Measurements from ENCODE around the gene PSMB3. TPM values are rescaled to one million over a fixed set of nuclear protein-coding genes. Genes with fewer than 3 reads are reported as not detected.

Gene PSMB3
- total and polyA plus RNA-seq, 11 donors = 145 to 305 (median 199) TPM

DNA sequence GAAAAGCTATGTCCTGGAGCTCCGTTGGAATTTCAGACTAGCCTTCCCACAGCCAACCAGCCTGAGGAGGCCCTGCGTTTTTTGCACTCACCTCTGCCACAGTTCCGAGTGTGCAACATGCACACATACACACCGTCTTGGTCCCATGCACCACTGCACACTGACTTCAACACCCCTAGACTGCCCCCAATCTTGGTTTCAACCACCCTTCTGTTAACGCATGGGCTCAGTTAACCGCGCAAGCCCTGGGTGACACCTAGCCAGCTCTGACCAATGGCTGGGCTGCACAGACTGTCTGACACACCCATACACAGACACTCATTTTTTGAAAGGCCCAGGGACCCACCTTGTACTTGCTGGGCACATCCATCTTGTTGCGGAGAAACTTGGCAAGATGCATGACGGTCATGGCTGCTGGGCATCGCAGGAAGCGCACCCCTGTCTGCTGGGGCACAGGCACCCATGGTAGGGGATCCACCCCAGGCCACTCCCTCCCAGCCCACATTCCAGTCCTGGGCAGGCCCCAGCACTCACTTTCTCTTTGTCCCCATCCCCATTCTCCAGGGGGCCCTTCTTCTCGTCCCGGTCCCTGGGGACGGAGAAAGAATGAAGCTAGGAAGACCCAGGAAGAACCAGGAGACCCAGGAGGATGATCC, 14.4 kb upstream of the PSMB3 start:
- DNase-seq = no peak
- H3K9me3 ChIP-seq = no peaks in the 10 kb centered on the region
- 85 to 92% (median 90%) methylated on average over 14 of the region's 14 CpGs for WGBS, 4 donors

DNA sequence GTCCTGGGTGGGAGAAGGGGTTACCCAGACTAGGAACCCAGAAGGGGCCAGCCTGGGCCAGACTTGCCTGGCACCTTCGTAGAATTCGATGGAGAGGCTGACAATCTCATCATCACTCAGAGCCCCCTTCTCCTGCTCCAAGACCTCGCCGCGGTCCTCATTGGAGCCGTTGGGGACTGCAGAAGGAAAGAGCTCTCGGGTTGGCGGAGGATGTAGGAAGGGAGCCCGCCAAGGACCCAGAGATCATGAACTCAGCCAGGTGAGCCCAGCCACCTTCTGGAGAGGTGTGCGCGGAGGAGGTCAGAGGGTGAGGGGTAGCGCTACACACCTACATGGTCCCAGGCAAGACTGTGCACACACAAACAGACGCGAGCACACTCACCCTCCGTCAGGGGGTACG, 13.9 kb upstream of the PSMB3 start:
- TF ChIP-seq, protein P1, sequence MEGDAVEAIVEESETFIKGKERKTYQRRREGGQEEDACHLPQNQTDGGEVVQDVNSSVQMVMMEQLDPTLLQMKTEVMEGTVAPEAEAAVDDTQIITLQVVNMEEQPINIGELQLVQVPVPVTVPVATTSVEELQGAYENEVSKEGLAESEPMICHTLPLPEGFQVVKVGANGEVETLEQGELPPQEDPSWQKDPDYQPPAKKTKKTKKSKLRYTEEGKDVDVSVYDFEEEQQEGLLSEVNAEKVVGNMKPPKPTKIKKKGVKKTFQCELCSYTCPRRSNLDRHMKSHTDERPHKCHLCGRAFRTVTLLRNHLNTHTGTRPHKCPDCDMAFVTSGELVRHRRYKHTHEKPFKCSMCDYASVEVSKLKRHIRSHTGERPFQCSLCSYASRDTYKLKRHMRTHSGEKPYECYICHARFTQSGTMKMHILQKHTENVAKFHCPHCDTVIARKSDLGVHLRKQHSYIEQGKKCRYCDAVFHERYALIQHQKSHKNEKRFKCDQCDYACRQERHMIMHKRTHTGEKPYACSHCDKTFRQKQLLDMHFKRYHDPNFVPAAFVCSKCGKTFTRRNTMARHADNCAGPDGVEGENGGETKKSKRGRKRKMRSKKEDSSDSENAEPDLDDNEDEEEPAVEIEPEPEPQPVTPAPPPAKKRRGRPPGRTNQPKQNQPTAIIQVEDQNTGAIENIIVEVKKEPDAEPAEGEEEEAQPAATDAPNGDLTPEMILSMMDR (IDR thresholded peaks at IDR 0.05) = no peak
- no peak for TF ChIP-seq POLR2A (IDR thresholded peaks at IDR 0.05)
- H3K27ac ChIP-seq = no peak overlapping the region
- ATAC-seq (no peak), DNase-seq (no peak)
- peaks cover 0 to 57% (median 41%) of the 10 kb centered on the region in 9 donors for H3K36me3 ChIP-seq
- H3K4me1 ChIP-seq = peaks cover 5 to 59% (median 41%) of the 10 kb centered on the region in 12 donors
- H3K4me3 ChIP-seq = no peak overlapping the region
- H3K9me3 ChIP-seq = no peaks in the 10 kb centered on the region
- no peaks in the 10 kb centered on the region for H3K27me3 ChIP-seq
- 94 to 96% (median 95%) methylated on average over 14 to 16 of the region's 16 CpGs for WGBS, 4 donors
- intact Hi-C loops (cut with DNase I) = loop anchor here in 3 of 10 donors (5.0 to 10.0 kb wide), 2 partner anchors 61 to 274 kb away; no protein-coding TSS in a partner anchor

More for the DNA sequence above, 14.4 kb upstream of the PSMB3 start:
- Histone ChIP-seq H3K4me3 (no peak overlapping the region), H3K36me3 (peaks cover 0 to 62% (median 47%) of the 10 kb centered on the region in 9 donors), H3K27ac (no peak overlapping the region), H3K4me1 (peaks cover 5 to 57% (median 36%) of the 10 kb centered on the region in 12 donors), H3K27me3 (no peaks in the 10 kb centered on the region)
- intact Hi-C loops (cut with DNase I) = loop anchor here in 3 of 10 donors (5.0 to 10.0 kb wide), 2 partner anchors 61 to 273 kb away; no protein-coding TSS in a partner anchor
- no peak for ATAC-seq
- TF ChIP-seq, protein P1 (IDR thresholded peaks at IDR 0.05) = no peak
- TF ChIP-seq POLR2A (IDR thresholded peaks at IDR 0.05) = no peak

DNA sequence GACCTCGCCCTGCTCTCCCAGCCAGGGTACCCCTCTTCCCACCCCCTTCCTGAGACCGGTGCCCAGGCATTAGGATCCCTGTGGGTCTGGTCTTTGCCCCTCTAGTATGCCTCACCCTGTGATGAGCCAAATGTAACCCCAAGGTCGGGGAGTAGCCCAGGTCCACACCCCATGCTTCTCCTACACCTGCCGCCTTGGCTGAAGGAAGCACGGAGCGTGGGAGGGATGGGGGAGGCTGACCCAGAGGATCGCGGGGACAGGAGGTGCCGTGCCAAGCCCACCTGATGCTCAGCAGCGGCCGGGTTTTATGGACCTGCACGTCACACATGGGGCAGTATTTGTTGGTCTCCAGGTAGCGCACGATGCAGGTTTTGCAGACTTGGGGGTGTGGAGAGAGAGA, 13.2 kb upstream of the PSMB3 start:
- DNase-seq (no peak), ATAC-seq (no peak)
- Histone ChIP-seq H3K36me3 (peaks cover 0 to 52% (median 35%) of the 10 kb centered on the region in 9 donors), H3K4me1 (peaks cover 5 to 61% (median 44%) of the 10 kb centered on the region in 12 donors), H3K27me3 (no peaks in the 10 kb centered on the region), H3K4me3 (no peak overlapping the region), H3K27ac (no peak overlapping the region), H3K9me3 (no peaks in the 10 kb centered on the region)
- intact Hi-C loops (cut with DNase I) = loop anchor here in 3 of 10 donors (5.0 to 10.0 kb wide), 2 partner anchors 62 to 275 kb away; no protein-coding TSS in a partner anchor
- TF ChIP-seq, protein P1 (IDR thresholded peaks at IDR 0.05) = no peak
- no peak for TF ChIP-seq POLR2A (IDR thresholded peaks at IDR 0.05)
- WGBS, 4 donors = 82 to 90% (median 86%) methylated on average over 12 to 14 of the region's 14 CpGs

DNA sequence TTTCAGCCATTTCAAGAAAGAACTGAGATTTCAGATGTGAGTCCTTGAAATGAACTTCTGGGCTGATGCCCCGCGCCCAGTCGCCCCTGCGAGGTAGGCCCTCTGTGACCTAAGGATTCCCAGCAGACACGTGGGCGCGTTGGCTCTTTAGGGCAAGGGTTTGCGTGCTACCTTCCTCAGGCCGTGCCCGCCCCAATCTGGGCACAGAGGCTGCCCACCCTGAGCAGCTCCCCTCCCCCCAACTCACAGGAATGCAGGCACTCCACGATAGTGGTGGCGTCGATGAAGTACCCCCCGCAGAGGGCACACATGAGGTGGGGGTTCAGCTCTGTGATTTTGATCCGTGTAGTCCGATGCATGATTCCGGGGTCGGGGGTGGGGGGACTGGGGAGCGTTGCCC, 12.5 kb upstream of the PSMB3 start:
- ATAC-seq (no peak), DNase-seq (no peak)
- peaks cover 5 to 59% (median 44%) of the 10 kb centered on the region in 12 donors for H3K4me1 ChIP-seq
- intact Hi-C loops (cut with DNase I) = loop anchor here in 1 of 10 donors (5.0 kb wide), 1 partner anchor 38 kb away; no protein-coding TSS in a partner anchor
- H3K27me3 ChIP-seq = no peaks in the 10 kb centered on the region
- WGBS, 4 donors = 89 to 91% (median 90%) methylated on average over 17 to 19 of the region's 19 CpGs
- H3K36me3 ChIP-seq = peaks cover 0 to 46% (median 35%) of the 10 kb centered on the region in 9 donors
- H3K9me3 ChIP-seq = no peaks in the 10 kb centered on the region
- H3K27ac ChIP-seq = no peak overlapping the region
- TF ChIP-seq, protein P1 (IDR thresholded peaks at IDR 0.05) = no peak
- no peak for TF ChIP-seq POLR2A (IDR thresholded peaks at IDR 0.05)
- no peak overlapping the region for H3K4me3 ChIP-seq
